AG04449 (cell line): Measurements from ENCODE around the gene LCN10.
"Not testable (repeated sequence)": the region's sequence is repeated elsewhere in the genome, so short reads cannot be mapped to it uniquely, and the experiment has no call there.

Source experiments
- CTCF ChIA-PET: fragments of 350-600 bp; formaldehyde crosslinking; extraction: SDS; loops from one replicate; lab custom pipeline; 2021; ENCODE audit warnings: antibody characterized with exemption; lab: Yijun Ruan, JAX
- POLR2A ChIA-PET: fragments of 400-600, 350-600 bp; formaldehyde crosslinking; extraction: SDS; loops from one replicate; lab custom pipeline; 2020; ENCODE audit warnings: antibody characterized with exemption, inconsistent platforms; lab: Yijun Ruan, JAX
- DNase-seq: peaks from one replicate; pipeline ENCODE4 v3.0.0-alpha.2; 2010; ENCODE audit warnings: low read depth, low spot score
- H3K4me3 ChIP-seq: 2 replicates; pipeline ENCODE4 v1.5.1; 2011; ENCODE audit warnings: low read depth, mild to moderate bottlenecking, control low read depth, low read length
- CTCF ChIP-seq: IDR thresholded peaks from one replicate; pipeline ENCODE4 v1.5.1; 2011; ENCODE audit warnings: mild to moderate bottlenecking, moderate library complexity, low read length, control low read depth, inconsistent platforms; ENCODE audit not compliant: insufficient read depth; ENCODE audit errors: missing control alignments

LCN10 gene

GRCh38 chr9:136760834-136761544 is 18.2 kb upstream of the LCN10 start:
- not testable (repeated sequence) for H3K4me3 ChIP-seq
- POLR2A ChIA-PET, result interaction anchor here (0.8 to 1.7 kb wide), 2 partner anchors 33 to 34 kb away, joined by 3 to 8 read pairs; no protein-coding TSS in a partner anchor
- CTCF ChIA-PET, result interaction anchor here (0.9 to 4.7 kb wide), 15 partner anchors 8 to 308 kb away, joined by 3 to 41 read pairs (median 6); no protein-coding TSS in a partner anchor
- TF ChIP-seq CTCF, result peak; percentile 85
- DNase-seq, result peak; percentile 4

- no peak overlapping the region for H3K4me3 ChIP-seq
- no peak for DNase-seq
- CTCF ChIA-PET, result interaction anchor here (1.1 to 4.7 kb wide), 12 partner anchors 9 to 32 kb away, joined by 3 to 41 read pairs (median 6); no protein-coding TSS in a partner anchor
- POLR2A ChIA-PET, result interaction anchor here (0.8 to 1.7 kb wide), 2 partner anchors 32 to 34 kb away, joined by 3 to 8 read pairs; no protein-coding TSS in a partner anchor
- no peak for TF ChIP-seq CTCF
Measured at GRCh38 chr9:136760424-136760823, 17.7 kb upstream of the LCN10 start.

- ChIA-PET POLR2A (no interaction called here), CTCF (interaction anchor here (0.7 to 4.7 kb wide), 12 partner anchors 9 to 31 kb away, joined by 3 to 41 read pairs (median 8); no protein-coding TSS in a partner anchor)
- no peak for DNase-seq
- H3K4me3 ChIP-seq, result no peak overlapping the region
- TF ChIP-seq CTCF, result no peak
Measured at GRCh38 chr9:136759436-136760325, 16.9 kb upstream of the LCN10 start.

GRCh38 chr9:136759001-136759400 is 16.3 kb upstream of the LCN10 start:
- TF ChIP-seq CTCF, result no peak
- no peak for DNase-seq
- POLR2A ChIA-PET, result no interaction called here
- CTCF ChIA-PET, result interaction anchor here (1.1 to 4.5 kb wide), 11 partner anchors 8 to 30 kb away, joined by 3 to 30 read pairs (median 7); no protein-coding TSS in a partner anchor
- H3K4me3 ChIP-seq, result no peak overlapping the region

- H3K4me3 ChIP-seq, result no peak overlapping the region
- POLR2A ChIA-PET, result interaction anchor here (1.5 kb wide), 1 partner anchor 29 kb away, joined by 3 read pairs; no protein-coding TSS in a partner anchor
- no peak for TF ChIP-seq CTCF
- no peak for DNase-seq
- CTCF ChIA-PET, result interaction anchor here (1.3 to 2.1 kb wide), 8 partner anchors 9 to 30 kb away, joined by 4 to 12 read pairs (median 6); no protein-coding TSS in a partner anchor
Measured at GRCh38 chr9:136757751-136758140, 15.0 kb upstream of the LCN10 start.
